Heart left ventricle (tissue), 16 donors: ENCODE data around the gene PLEKHA6. TPM values are rescaled to one million over a fixed set of nuclear protein-coding genes. Genes with fewer than 3 reads are reported as not detected.

Experiments
- ATAC-seq, 4 donors: fragments of 200-7000 bp; cut with Tn5 transposase; one replicate each; pipeline ENCODE4 v1.9.1; 2020 to 2022; ENCODE audit warnings: moderate library complexity in 4 of 4, mild to moderate bottlenecking in 3 of 4, moderate number of reproducible peaks in 1 of 4
- DNase-seq, 5 donors: peaks; one replicate each; pipeline ENCODE4 v3.0.0-alpha.2; 2020
- H3K27ac ChIP-seq, 12 donors: fragments of 200-600 bp; sonication (generic) in 4 of 12; one replicate each; pipeline versions ENCODE4 v1.5.0 to v1.8.0; 2016 to 2022; ENCODE audit warnings: mild to moderate bottlenecking in 2 of 12
- H3K27me3 ChIP-seq, 9 donors: fragments of 200-600 bp; sonication (generic) in 2 of 9; one replicate each; pipeline versions ENCODE4 v1.5.1 to v1.8.0; 2016 to 2022; ENCODE audit warnings: mild to moderate bottlenecking in 3 of 9
- H3K36me3 ChIP-seq, 9 donors: fragments of 200-600 bp; sonication (generic) in 2 of 9; one replicate each; pipeline versions ENCODE4 v1.5.0 to v1.8.0; 2018 to 2022; ENCODE audit warnings: mild to moderate bottlenecking in 2 of 9
- H3K4me1 ChIP-seq, 12 donors: fragments of 200-600 bp; sonication (generic) in 4 of 12; one replicate each; pipeline versions ENCODE4 v1.5.0 to v1.8.0; 2016 to 2022; ENCODE audit warnings: mild to moderate bottlenecking in 3 of 12
- H3K4me3 ChIP-seq, 12 donors: fragments of 200-600 bp; sonication (generic) in 4 of 12; one replicate each; pipeline versions ENCODE4 v1.5.0 to v1.8.0; 2017 to 2022; ENCODE audit warnings: mild to moderate bottlenecking in 9 of 12, moderate library complexity in 4 of 12
- H3K9me3 ChIP-seq, 12 donors: fragments of 200-600 bp; sonication (generic) in 4 of 12; one replicate each; pipeline versions ENCODE4 v1.5.0 to v1.8.0; 2016 to 2022; ENCODE audit warnings: mild to moderate bottlenecking in 1 of 12
- CTCF ChIP-seq, 12 donors: fragments of 200-600 bp; sonication (generic) in 4 of 12; IDR thresholded peaks; one replicate each; pipeline versions ENCODE4 v1.5.0 to v1.8.0; 2018 to 2022; ENCODE audit warnings: antibody characterized with exemption in 12 of 12, mild to moderate bottlenecking in 5 of 12
- POLR2A ChIP-seq, 2 donors: fragments of 450-650 bp; IDR thresholded peaks; one replicate each; pipeline ENCODE4 v1.6.1; 2017; ENCODE audit warnings: antibody characterized with exemption in 2 of 2, mild to moderate bottlenecking in 2 of 2, moderate library complexity in 2 of 2
- WGBS, 4 donors: extraction: QIAGEN DNeasy Blood & Tissue Kit in 2 of 4; methylation state at CpG; one replicate each; pipeline versions ENCODE4 v1.1.5 to v1.1.7; 2013 to 2018; 5-methylcytosine and 5-hydroxymethylcytosine counted together
- intact Hi-C, 10 donors: fragments of 100-400 bp; cut with DNase I; formaldehyde crosslinking; loops; one replicate each; pipeline versions ENCODE4 v1.11.1 to v1.14.2; 2022
- polyA plus RNA-seq, 2 donors: library from polyadenylated mRNA; stranded (reverse); fragments of 200-250 nt; gene quantifications; one replicate each; pipeline ENCODE4 v1.2.3, GENCODE V29; 2013
- total RNA-seq, 9 donors: library from RNA; depleted of rRNA in 2 of 9; stranded (reverse); fragments of >200 nt in 2 of 9; fragmentation: NEBNext Ultra II Directional in 3 of 9; extraction: Animal tissue kit (Norgen Biotek cat#: 25700) in 3 of 9; gene quantifications; one replicate each; pipeline versions ENCODE4 v1.1.0 to v1.2.4, GENCODE V29; 2016 to 2023
- donor health status: ischemic (EF 13 %, LVEDD 7.1; RV severe dilation, severe dysfunction).
- donor health status: healthy with polysubstance abuse.
- donor health status: DM: no; HTN: yes; CAD: no.
- donor health status: DM: no; HTN: no; CAD: no.
- donor health status: ischemic (EF 25% LVEDD 6.9; RV normal size, moderate dysfunction).
- donor health status: ischemic (EF 25% LVEDD 5.7; RV mildly dilated, moderate dysfunction).
- donor health status: healthy.
- donor health status: DM: yes; HTN: yes; CAD: no.
- donor health status: ischemic (EF 35%, LVEDD 5.7; RV mildly dilated, moderate dysfunction).
- donor health status: nonischemic (EF 11% LVEDD 7.7; RV severe dilation, severe dysfunction).
- donor health status: DM: yes; HTN: yes; CAD: no.
- donor health status: PGD.
- donor health status: ischemic (EF 29% LVEDD 5.4; RV normal size, mild dysfunction).
- donor health status: nonischemic (EF 23%, LVEDD 6.1; RV moderate dilation, normal function).

Gene PLEKHA6
- total and polyA plus RNA-seq, 11 donors = 5.2 to 33.2 (median 18.9) TPM

- Histone ChIP-seq H3K4me1 (no peaks in the 10 kb centered on the region), H3K4me3 (no peak overlapping the region), H3K27me3 (no peaks in the 10 kb centered on the region), H3K9me3 (peaks cover 0 to 3% (median 0%) of the 10 kb centered on the region in 12 donors), H3K36me3 (peaks cover 0 to 87% (median 25%) of the 10 kb centered on the region in 9 donors), H3K27ac (peak overlapping the region in 3 of 12 donors; percentile 13 to 40 (median 17))
- intact Hi-C loops = no loop called here
- ATAC-seq = peak in 2 of 4 donors; percentile 65 to 82
- DNase-seq = peak in 1 of 5 donors; percentile 38
- TF ChIP-seq CTCF (IDR thresholded peaks at IDR 0.05) (no peak), POLR2A (IDR thresholded peaks at IDR 0.05) (no peak)
These were observed 127.2 kb downstream of the PLEKHA6 start for GRCh38 chr1:204232526-204232925.

GRCh38 chr1:204230211-204230610 lies 129.5 kb downstream of the PLEKHA6 start:
- DNase-seq = no peak
- H3K4me3 ChIP-seq = no peak overlapping the region
- no peak for ATAC-seq
- WGBS, 4 donors = 93 to 97% (median 96%) methylated on average over 13 to 14 of the region's 14 CpGs
- intact Hi-C loops = no loop called here
- no peaks in the 10 kb centered on the region for H3K27me3 ChIP-seq
- peaks cover 0 to 93% (median 32%) of the 10 kb centered on the region in 9 donors for H3K36me3 ChIP-seq
- TF ChIP-seq CTCF (IDR thresholded peaks at IDR 0.05) (no peak), POLR2A (IDR thresholded peaks at IDR 0.05) (no peak)
- H3K9me3 ChIP-seq = peaks cover 0 to 3% (median 0%) of the 10 kb centered on the region in 12 donors
- H3K27ac ChIP-seq = no peak overlapping the region
- no peaks in the 10 kb centered on the region for H3K4me1 ChIP-seq

GRCh38 chr1:204228896-204229295 lies 130.8 kb downstream of the PLEKHA6 start:
- H3K4me1 ChIP-seq = no peaks in the 10 kb centered on the region
- H3K4me3 ChIP-seq = no peak overlapping the region
- no peaks in the 10 kb centered on the region for H3K27me3 ChIP-seq
- TF ChIP-seq CTCF (IDR thresholded peaks at IDR 0.05) (no peak), POLR2A (IDR thresholded peaks at IDR 0.05) (no peak)
- peaks cover 0 to 3% (median 0%) of the 10 kb centered on the region in 12 donors for H3K9me3 ChIP-seq
- H3K27ac ChIP-seq = no peak overlapping the region
- WGBS, 4 donors = 94 to 99% (median 97%) methylated on average over 13 of the region's 13 CpGs
- DNase-seq (no peak), ATAC-seq (no peak)
- H3K36me3 ChIP-seq = peaks cover 0 to 94% (median 33%) of the 10 kb centered on the region in 9 donors
- intact Hi-C loops = no loop called here

GRCh38 chr1:204227996-204228785 lies 131.5 kb downstream of the PLEKHA6 start:
- TF ChIP-seq CTCF (IDR thresholded peaks at IDR 0.05) = no peak
- no peak for TF ChIP-seq POLR2A (IDR thresholded peaks at IDR 0.05)
- no peaks in the 10 kb centered on the region for H3K4me1 ChIP-seq
- DNase-seq (no peak), ATAC-seq (no peak)
- intact Hi-C loops = no loop called here
- no peak overlapping the region for H3K4me3 ChIP-seq
- H3K27me3 ChIP-seq = no peaks in the 10 kb centered on the region
- H3K27ac ChIP-seq = no peak overlapping the region
- H3K36me3 ChIP-seq = peaks cover 0 to 89% (median 36%) of the 10 kb centered on the region in 9 donors
- WGBS, 4 donors = 88 to 94% (median 89%) methylated on average over 14 to 20 of the region's 20 CpGs
- H3K9me3 ChIP-seq = peaks cover 0 to 3% (median 0%) of the 10 kb centered on the region in 12 donors
